ENCODE results near the gene IRX5.

Gene IRX5

GRCh38 chr16:54930005-54930868, at the start of gene IRX5:
IRX5 (plus strand) TSS chr16:54930865; CDS start chr16:54931199, 334 bp downstream.
- DNase-seq = peak; percentile 89 to 90

DNA sequence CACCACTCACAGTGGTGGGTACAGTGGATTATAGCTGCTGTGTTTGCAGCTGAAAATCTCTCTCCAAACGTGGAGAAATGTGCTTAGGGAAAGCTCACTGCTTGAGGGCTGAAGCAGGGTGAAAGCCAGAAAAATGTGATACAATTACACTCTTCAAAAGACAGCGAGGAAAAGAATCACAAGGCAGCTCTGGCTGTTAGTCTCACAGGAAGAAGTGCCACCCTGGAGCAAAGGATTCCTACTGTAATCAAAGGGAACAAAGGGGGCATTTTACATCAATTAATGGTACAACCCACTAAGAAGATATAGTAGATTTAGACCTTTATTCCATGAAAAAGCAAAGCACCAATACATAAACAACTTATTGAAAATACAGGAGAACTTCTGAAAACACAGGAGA, 48.1 kb upstream of the IRX5 start:
- DNase-seq = no peak

- no peak for DNase-seq
These were observed 47.3 kb upstream of the IRX5 start for GRCh38 chr16:54883358-54883757.

DNA sequence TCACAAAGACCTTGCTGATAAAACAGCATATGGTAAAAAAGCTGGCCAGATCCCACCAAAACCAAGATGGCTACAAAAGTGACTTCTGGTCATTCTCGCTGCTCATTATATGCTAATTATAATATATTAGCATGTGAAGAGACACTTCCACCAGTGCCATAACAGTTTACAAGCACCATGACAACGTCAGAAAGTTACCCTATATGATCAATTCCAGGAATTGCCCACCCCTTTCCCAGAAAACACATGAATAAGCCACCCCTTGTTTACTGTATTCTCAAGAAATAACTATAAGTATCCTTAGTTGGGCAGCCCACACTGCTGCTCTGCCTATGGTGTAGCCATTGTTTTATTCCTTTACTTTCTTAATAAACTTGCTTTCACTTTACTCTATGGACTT, 44.6 kb upstream of the IRX5 start:
- no peak for DNase-seq

- DNase-seq = no peak
These were observed 40.3 kb upstream of the IRX5 start for GRCh38 chr16:54890381-54890780.

DNA sequence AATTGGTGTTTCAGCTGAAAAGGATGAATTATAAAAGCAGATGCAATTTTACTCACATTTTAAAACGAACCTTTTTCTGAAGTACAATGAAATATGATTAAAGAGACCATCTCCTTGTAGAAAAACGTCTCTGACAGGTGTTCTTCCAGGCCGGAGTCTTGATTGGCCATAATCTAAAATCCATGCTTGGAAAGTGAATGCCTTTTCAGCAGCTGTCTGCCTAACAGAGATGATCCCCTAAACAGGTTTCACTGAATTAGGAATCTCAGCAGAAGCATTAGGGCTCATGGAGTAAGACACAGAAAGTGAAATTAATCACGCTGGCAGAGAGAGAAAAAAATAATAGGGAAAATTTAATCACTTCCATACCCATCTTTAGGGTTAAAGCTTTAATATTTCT, 39.3 kb upstream of the IRX5 start:
- DNase-seq = no peak

DNA sequence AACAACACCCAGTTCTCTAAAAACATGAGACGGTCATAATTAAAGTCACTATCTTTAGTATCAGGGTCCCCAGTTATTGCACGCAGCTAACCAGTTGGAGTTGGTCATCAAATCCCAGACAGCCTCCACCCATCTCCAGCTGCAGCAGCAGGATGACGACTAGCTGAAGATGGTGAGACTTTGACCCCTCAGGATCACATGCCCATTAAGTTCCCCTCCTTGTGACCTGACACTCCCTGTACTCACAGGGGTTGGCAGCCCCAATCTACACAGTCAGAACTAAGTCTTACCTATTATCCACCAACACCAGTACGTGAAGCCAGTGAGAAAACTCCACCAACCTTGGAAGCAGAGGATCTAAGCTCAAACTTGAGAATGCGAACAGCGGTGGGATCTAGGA, 37.7 kb upstream of the IRX5 start:
- no peak for DNase-seq

- no peak for DNase-seq
These were observed 32.7 kb upstream of the IRX5 start for GRCh38 chr16:54897930-54898329.

GRCh38 chr16:54901606-54902005, 29.1 kb upstream of the IRX5 start:
- no peak for DNase-seq

DNA sequence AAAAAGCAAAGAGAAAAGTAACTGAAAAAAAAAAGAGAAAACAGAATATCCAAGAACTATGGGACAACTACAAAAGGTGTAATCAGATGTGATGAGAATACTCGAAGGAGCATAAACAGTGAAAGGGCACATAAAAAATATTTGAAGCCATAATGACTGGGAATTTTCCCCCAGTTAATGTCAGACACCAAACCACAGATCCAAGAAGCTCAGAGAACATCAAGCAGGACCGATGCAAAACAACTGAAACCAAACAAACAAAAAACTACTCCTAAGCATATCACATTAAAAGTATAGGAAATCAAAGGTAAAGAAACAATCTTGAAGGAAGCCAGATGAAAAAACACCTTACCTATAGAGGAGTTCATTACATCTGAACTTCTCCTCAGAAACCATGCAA, 27.6 kb upstream of the IRX5 start:
- DNase-seq = no peak

- no peak for DNase-seq
These were observed 19.6 kb upstream of the IRX5 start for GRCh38 chr16:54911079-54911478.

- DNase-seq = no peak
These were observed 17.9 kb upstream of the IRX5 start for GRCh38 chr16:54912720-54913119.

GRCh38 chr16:54921206-54921824, 9.3 kb upstream of the IRX5 start:
- DNase-seq = peak; percentile 32 to 50

DNA sequence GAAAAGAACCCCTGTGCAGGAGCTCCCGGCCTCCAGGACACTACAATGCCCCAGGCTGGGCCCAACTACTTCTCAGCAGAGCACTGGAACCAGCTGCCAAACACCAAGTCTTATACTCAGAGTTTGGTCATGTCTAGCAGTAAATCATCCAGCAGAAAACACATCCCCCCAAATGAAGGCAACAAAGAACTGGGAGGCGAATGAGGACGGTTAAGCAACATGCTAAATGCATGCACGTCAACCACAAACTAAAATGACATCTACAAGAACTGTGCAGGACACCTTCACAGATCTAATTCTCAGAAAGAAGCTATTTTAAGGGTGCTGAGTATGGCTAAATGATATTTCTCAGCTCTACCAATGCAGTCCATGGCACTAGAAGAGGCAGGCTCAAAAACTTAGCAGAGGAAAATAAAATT, 7.6 kb upstream of the IRX5 start:
- DNase-seq = no peak

DNA sequence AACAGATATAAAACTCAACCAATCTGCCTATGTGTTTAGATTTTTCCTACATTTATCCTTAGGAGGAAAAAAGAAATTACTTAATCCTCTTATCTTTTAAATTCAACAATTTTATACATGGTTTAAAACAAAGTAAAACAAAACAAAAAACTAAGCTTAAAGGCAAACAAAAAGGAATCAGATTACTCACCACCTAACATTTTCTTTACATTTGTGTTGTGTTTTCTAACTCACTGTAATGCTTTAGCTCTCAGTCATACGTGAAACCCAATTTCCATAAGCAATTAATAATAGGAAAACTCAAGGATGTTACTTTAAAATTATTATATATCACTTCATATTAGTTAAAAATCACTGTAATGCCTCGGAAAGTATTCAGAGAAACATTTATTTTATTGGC, 6.7 kb upstream of the IRX5 start:
- no peak for DNase-seq

DNA sequence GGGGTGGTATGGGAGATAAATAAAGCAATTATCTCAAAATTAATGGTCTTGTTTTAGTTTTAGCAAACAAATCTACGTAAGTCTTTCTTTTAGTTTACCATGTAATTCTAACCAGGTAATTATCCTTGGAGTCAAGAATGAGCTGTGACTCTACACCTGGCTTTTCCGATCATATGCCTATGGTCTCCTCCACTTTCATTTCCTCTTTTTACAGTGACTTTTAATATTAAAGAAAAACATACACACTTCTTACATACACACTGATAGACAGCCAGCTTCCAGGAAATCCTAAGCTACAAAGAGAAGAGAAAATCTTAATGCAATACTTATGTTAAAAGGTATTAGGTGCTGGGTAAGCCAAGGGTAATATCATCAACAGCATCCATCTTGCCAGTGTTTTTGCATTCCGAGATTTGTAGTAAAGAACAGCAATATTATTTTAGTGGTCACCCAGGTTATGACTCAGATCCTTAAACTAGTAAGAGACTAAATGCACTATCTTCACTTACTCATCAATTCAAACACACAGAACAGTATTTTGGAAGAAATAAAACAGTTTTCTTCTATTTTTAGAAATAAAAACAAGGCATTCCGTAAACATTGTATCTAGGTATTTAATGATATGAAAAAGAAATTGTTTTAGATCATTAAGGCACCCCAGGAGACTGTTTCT, 4.4 kb upstream of the IRX5 start:
- peak; percentile 28 for DNase-seq

- no peak for DNase-seq
These were observed 3.3 kb upstream of the IRX5 start for GRCh38 chr16:54927125-54928015.

GRCh38 chr16:54928016-54928356, 2.7 kb upstream of the IRX5 start:
- DNase-seq = peak in 1 of 2 experiments; percentile 30

DNA sequence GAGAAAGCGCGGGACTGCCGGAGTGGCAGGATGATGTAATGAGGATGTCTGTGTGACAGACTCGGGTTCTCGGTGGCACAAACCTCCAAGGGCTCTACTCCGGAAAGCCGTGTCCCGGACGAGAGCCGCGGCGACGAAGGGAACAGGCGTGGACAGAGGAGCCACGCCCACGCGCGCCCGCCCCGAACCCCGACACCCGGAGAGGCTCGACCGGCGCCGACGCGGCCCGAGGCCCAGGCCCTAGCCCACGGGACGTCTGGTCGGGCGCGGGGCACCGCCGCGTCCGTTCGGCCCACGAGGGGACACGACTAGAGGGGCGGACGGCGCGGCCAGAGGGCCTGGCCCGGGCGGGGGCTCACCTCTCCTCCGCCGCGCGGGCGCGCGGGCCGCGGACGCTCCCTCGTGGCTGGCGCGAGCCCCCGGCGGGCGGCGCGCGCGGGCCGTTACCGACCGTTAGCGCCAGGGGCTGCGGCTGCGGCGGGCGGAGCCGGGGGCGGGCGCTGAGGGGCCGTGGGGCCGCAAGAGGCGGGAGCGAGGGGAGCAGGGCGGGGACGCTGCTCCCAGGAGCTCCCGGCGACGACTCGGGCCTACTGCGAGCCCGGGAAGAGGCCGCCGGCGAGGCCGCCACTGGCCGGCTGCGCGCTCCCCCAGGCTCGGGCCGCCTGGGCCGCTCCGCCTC, 2.1 kb upstream of the IRX5 start:
- DNase-seq = peak; percentile 79 to 81

- peak; percentile 96 to 97 for DNase-seq
These were observed 1.3 kb upstream of the IRX5 start for GRCh38 chr16:54929090-54930004.

GRCh38 chr16:54930869-54931119, 129 bp downstream of the IRX5 start:
- DNase-seq = no peak

Measured in AML-193 (cell line).